K562 (cell line): ENCODE data around the gene OR6S1. TPM values are rescaled to one million over a fixed set of nuclear protein-coding genes. Genes with fewer than 3 reads are reported as not detected.

Source experiments
- BRD9 ChIP-seq: fragments of 450-650 bp; IDR thresholded peaks from 2 replicates; pipeline ENCODE4 v1.6.1; 2018; ENCODE audit warnings: low read depth; ENCODE audit not compliant: partially characterized antibody
- DMBX1 ChIP-seq: fragments of 250-450 bp; sonication (Bioruptor Pico); IDR thresholded peaks from 2 replicates; pipeline ENCODE4 v1.8.0; 2022; ENCODE audit warnings: inconsistent platforms, mild to moderate bottlenecking, moderate library complexity, borderline replicate concordance
- RFX5 ChIP-seq: IDR thresholded peaks from 2 replicates; pipeline ENCODE4 v1.6.1; 2011; ENCODE audit warnings: low read depth, mild to moderate bottlenecking, improper control_type of control experiment, low read length
- TAF1 ChIP-seq: IDR thresholded peaks from 2 replicates; pipeline ENCODE4 v1.6.1; 2011; ENCODE audit warnings: mild to moderate bottlenecking, low read length, moderate library complexity; ENCODE audit not compliant: insufficient read depth, control insufficient read depth, severe bottlenecking; ENCODE audit errors: extremely low read depth
- TBL1XR1 ChIP-seq, 2 experiments: IDR thresholded peaks; 2 replicates each; pipeline ENCODE4 v1.6.1; 2012; ENCODE audit warnings: improper control_type of control experiment in 2 of 2, low read length in 2 of 2, mild to moderate bottlenecking in 1 of 2
- ZEB2 ChIP-seq: fragments of 450-650 bp; IDR thresholded peaks from 2 replicates; pipeline ENCODE4 v1.6.1; 2016
- ZNF24 ChIP-seq: fragments of 450-650 bp; IDR thresholded peaks from 2 replicates; pipeline ENCODE4 v1.6.1; 2016
- polyA plus RNA-seq, 8 experiments: library from polyadenylated mRNA; depleted of rRNA in 4 of 8; stranded (reverse) in 5 of 8; unstranded in 3 of 8; fragments of >200 nt; fragmentation: Nextera tagmentation in 2 of 8; fragmentation: Illumina TruSeq in 1 of 8; extraction: Ambion mirVana in 2 of 8; extraction: Trizol in 1 of 8; gene quantifications; 2 replicates each; pipeline versions ENCODE4 v1.2.1 to v1.2.3, GENCODE V29; 2011 to 2014; ENCODE audit warnings: inconsistent platforms in 1 of 8, missing spikeins in 1 of 8
- total RNA-seq, 7 experiments: library from RNA; depleted of rRNA in 6 of 7; stranded (reverse); fragments of >200 nt in 6 of 7; fragmentation: Illumina TruSeq in 2 of 7; extraction: Trizol in 2 of 7; gene quantifications; 2 replicates each; pipeline versions ENCODE4 v1.2.1 to v1.2.3, GENCODE V29; 2011 to 2021; ENCODE audit warnings: low replicate concordance in 1 of 7
- TF ChIP-seq, protein P1 (sequence below): sonication (generic); formaldehyde crosslinking; IDR thresholded peaks from 2 replicates; pipeline ENCODE4 v1.8.0; 2023; ENCODE audit warnings: mild to moderate bottlenecking, missing genetic modification reagents
- TF ChIP-seq, protein P2 (sequence below), 2 experiments: fragments of 450-650 bp; IDR thresholded peaks; 2 replicates each; pipeline ENCODE4 v1.6.1; 2016; ENCODE audit warnings: mild to moderate bottlenecking in 2 of 2, borderline replicate concordance in 1 of 2, low read depth in 1 of 2, moderate library complexity in 1 of 2
- TF ChIP-seq, protein P3 (sequence below): sonication (generic); formaldehyde crosslinking; IDR thresholded peaks from 2 replicates; pipeline ENCODE4 v1.8.0; 2022; ENCODE audit warnings: missing genetic modification reagents, mild to moderate bottlenecking, moderate library complexity, borderline replicate concordance
- TF ChIP-seq, protein P4 (sequence below): fragments of 450-650 bp; IDR thresholded peaks from 2 replicates; pipeline ENCODE4 v1.6.1; 2016; ENCODE audit warnings: antibody characterized with exemption

Gene OR6S1
- total and polyA plus RNA-seq, 9 of the 15 experiments (the other 6 are each of a cell fraction or from before 2014, with no cell fraction given), result not detected

DNA sequence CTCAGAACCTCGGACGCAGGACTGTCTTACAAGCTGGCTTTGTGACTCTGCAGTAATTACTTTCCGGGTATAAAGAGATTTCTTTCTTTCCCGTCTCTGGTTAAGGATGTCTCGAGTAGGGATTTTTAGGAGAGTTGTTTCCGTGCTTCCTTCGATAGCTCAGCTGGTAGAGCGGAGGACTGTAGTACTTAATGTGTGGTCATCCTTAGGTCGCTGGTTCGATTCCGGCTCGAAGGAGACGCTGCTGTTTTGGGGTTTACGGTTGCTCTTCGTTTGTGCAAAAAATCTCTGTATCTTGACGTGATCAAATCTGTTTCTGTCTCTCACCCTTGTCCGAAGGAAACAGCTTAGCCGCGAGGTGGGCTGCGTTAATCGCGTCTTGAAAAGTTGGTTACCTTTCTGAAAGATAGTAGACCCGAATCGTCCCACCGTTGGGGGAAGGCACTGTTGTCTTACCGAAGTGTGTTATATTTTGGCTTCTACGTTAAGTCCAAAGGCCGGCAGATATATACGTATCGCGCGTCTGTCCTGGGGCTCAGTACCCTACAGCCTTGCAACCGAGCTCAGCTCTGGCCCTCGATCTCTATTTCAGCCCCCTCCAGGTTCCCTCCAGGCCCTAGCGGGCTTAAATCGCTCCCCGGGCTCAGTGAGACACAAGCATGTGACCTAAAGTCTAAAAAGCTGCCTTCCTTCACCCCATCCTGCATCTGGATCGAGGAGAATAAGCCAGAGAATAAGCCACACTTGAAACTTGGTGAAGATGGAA lies 41.8 kb upstream of the OR6S1 start (continued):
- TF ChIP-seq, protein P1, sequence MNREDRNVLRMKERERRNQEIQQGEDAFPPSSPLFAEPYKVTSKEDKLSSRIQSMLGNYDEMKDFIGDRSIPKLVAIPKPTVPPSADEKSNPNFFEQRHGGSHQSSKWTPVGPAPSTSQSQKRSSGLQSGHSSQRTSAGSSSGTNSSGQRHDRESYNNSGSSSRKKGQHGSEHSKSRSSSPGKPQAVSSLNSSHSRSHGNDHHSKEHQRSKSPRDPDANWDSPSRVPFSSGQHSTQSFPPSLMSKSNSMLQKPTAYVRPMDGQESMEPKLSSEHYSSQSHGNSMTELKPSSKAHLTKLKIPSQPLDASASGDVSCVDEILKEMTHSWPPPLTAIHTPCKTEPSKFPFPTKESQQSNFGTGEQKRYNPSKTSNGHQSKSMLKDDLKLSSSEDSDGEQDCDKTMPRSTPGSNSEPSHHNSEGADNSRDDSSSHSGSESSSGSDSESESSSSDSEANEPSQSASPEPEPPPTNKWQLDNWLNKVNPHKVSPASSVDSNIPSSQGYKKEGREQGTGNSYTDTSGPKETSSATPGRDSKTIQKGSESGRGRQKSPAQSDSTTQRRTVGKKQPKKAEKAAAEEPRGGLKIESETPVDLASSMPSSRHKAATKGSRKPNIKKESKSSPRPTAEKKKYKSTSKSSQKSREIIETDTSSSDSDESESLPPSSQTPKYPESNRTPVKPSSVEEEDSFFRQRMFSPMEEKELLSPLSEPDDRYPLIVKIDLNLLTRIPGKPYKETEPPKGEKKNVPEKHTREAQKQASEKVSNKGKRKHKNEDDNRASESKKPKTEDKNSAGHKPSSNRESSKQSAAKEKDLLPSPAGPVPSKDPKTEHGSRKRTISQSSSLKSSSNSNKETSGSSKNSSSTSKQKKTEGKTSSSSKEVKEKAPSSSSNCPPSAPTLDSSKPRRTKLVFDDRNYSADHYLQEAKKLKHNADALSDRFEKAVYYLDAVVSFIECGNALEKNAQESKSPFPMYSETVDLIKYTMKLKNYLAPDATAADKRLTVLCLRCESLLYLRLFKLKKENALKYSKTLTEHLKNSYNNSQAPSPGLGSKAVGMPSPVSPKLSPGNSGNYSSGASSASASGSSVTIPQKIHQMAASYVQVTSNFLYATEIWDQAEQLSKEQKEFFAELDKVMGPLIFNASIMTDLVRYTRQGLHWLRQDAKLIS (CRISPR knock-in tag), result 0 out of 2 replicates have a peak, but pooled peaks have one; percentile 8
- TF ChIP-seq BRD9, result peak; percentile 94
- TF ChIP-seq, protein P2, sequence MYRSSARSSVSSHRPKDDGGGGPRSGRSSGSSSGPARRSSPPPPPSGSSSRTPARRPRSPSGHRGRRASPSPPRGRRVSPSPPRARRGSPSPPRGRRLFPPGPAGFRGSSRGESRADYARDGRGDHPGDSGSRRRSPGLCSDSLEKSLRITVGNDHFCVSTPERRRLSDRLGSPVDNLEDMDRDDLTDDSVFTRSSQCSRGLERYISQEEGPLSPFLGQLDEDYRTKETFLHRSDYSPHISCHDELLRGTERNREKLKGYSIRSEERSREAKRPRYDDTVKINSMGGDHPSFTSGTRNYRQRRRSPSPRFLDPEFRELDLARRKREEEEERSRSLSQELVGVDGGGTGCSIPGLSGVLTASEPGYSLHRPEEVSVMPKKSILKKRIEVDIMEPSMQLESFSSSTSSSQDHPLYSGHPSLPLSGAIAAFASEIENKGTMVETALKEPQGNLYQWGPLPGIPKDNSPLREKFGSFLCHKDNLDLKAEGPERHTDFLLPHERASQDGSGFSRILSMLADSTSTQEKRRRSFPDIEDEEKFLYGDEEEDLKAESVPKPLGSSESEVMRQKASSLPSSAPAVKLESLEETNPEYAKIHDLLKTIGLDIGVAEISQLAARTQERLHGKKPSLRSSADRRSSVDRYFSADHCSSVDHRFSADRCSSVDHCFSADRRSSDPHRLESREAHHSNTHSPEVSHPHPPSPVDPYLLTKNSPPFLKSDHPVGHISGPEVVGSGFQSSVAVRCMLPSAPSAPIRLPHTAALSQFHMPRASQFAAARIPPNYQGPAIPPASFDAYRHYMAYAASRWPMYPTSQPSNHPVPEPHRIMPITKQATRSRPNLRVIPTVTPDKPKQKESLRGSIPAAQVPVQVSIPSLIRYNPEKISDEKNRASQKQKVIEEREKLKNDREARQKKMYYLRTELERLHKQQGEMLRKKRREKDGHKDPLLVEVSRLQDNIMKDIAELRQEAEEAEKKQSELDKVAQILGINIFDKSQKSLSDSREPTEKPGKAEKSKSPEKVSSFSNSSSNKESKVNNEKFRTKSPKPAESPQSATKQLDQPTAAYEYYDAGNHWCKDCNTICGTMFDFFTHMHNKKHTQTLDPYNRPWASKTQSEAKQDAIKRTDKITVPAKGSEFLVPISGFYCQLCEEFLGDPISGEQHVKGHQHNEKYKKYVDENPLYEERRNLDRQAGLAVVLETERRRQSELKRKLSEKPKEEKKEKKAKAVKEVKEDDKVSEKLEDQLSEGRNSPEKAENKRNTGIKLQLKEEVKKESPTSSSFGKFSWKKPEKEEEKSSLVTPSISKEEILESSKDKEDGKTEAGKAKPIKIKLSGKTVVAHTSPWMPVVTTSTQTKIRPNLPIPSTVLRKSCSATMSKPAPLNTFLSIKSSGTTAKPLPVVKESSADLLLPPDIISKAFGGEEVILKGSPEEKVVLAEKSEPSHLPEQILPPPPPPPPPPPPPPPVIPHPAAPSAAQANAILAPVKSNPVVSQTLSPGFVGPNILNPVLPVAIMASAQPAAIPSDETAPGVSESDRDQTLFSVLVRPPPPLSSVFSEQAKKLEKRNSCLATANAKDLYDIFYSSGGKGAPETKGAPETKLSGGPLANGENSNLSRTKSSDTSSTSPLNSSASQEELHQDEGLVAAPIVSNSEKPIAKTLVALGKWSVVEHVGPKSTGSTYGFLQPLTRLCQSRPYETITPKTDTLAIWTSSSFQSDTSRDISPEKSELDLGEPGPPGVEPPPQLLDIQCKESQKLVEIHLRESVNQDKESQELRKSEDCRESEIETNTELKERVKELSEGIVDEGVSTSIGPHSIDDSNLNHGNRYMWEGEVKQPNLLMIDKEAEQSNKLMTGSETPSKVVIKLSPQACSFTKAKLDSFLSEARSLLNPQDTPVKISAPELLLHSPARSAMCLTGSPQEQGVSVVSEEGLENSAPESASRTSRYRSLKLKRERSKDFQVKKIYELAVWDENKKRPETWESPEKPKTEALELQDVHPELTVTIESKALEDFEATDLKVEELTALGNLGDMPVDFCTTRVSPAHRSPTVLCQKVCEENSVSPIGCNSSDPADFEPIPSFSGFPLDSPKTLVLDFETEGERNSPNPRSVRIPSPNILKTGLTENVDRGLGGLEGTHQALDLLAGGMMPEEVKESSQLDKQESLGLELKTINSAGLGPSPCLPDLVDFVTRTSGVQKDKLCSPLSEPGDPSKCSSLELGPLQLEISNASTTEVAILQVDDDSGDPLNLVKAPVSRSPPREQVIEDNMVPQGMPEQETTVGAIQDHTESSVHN (IDR thresholded peaks at IDR 0.05; ENCODE audit: borderline replicate concordance in 1 of 2, low read depth in 1 of 2), result no peak
- TF ChIP-seq ZNF24, result no peak
- TF ChIP-seq TAF1, result no peak
- no peak for TF ChIP-seq DMBX1 (CRISPR knock-in tag)
- TF ChIP-seq TBL1XR1 (IDR thresholded peaks at IDR 0.05; ENCODE audit: low read length in 2 of 2), result peak; percentile 40 to 69; a peak in 3 of 4 replicates
- TF ChIP-seq ZEB2, result 0 out of 2 replicates have a peak, but pooled peaks have one; percentile 18
- TF ChIP-seq, protein P3, sequence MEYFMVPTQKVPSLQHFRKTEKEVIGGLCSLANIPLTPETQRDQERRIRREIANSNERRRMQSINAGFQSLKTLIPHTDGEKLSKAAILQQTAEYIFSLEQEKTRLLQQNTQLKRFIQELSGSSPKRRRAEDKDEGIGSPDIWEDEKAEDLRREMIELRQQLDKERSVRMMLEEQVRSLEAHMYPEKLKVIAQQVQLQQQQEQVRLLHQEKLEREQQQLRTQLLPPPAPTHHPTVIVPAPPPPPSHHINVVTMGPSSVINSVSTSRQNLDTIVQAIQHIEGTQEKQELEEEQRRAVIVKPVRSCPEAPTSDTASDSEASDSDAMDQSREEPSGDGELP (CRISPR knock-in tag), result peak; percentile 69
- peak; percentile 48; the same call in 1 of the 2 replicates for TF ChIP-seq RFX5
- TF ChIP-seq, protein P4, sequence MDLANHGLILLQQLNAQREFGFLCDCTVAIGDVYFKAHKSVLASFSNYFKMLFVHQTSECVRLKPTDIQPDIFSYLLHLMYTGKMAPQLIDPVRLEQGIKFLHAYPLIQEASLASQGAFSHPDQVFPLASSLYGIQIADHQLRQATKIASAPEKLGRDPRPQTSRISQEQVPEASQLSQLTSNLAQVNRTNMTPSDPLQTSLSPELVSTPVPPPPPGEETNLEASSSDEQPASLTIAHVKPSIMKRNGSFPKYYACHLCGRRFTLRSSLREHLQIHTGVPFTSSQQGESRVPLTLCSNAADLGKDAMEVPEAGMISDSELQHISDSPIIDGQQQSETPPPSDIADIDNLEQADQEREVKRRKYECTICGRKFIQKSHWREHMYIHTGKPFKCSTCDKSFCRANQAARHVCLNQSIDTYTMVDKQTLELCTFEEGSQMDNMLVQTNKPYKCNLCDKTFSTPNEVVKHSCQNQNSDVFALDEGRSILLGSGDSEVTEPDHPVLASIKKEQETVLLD, result 0 out of 2 replicates have a peak, but pooled peaks have one; percentile 50
